Measurements from ENCODE around the gene GABRD. TPM values are rescaled to one million over a fixed set of nuclear protein-coding genes. Genes with fewer than 3 reads are reported as not detected.

Gene GABRD
- total RNA-seq, 2 donors from 2014 or later, result not detected

DNA sequence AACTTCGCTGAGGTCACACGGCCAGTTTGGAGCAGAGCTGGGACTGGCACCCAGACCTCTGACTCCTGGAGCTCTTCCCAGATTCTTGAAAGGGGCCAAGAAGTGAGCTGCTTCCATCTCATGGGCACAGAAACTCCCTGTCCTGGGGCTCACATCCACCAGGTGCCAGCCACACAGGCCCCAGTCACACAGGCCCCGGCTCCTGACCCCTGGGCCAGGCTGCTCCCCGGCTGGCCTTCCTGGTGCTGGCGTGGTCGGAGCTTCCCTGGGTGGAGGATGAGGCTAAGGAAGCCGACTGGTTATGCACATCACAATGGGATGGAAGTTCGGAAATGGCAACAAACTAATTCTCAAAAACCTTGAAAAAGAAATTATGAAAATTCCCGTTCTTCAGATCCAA lies 3.0 kb upstream of the GABRD start:
- Histone ChIP-seq H3K27ac (no peak overlapping the region), H3K4me1 (peaks cover 0 to 15% of the 10 kb centered on the region in 2 donors), H3K4me3 (no peak overlapping the region), H3K9me3 (no peaks in the 10 kb centered on the region), H3K36me3 (no peaks in the 10 kb centered on the region), H3K27me3 (peaks cover 3 to 20% of the 10 kb centered on the region in 2 donors)
- TF ChIP-seq CTCF (IDR thresholded peaks at IDR 0.05), result no peak
- no peak for DNase-seq (ENCODE audit: low spot score)

DNA sequence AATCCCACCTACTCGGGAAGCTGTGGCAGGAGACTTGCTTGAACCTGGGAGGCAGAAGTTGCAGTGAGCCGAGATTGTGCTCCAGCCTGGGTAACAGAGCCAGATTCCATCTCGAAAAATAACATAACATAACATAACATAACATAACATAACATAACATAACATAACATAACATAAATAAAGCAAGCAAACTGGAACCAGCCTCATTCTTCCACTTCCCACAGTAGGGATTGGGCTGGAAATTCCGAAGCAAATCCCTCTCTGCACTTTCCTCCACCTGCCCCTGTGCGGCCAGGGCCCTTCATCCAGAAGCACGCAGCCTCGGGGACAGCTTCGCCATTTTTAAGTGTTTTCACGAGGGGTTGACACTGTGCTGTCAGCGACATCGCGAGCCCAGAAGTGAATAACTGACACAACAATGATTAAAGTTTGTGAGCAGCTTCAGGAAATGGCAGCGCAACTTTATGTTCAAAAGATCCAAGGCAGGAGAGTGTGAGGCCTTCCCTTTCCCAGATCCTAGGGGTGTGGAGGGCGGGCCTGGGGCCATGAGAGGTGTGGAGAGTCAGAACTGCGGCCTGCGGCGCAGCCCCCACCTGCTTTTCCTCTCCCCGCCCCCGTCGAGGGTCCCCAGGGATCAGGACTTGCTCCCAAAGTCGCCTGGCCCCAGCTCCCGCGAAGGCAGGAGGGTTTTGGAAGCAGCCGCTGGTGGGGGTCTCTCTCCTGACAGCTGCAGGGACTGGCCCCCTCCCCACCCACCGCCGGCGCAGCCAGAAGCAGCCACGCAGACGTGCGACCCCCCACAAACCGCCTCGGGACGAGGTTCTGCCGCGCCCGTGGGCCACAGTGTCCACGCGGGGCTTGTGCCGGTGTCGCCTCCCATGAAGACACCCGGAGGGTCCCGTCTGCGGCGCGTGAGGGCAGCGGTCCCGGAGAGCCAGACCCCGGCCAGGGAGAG lies 651 bp upstream of the GABRD start:
- Histone ChIP-seq H3K27ac (no peak overlapping the region), H3K4me1 (peaks cover 0 to 15% of the 10 kb centered on the region in 2 donors), H3K27me3 (peaks cover 5 to 28% of the 10 kb centered on the region in 2 donors), H3K4me3 (no peak overlapping the region), H3K36me3 (no peaks in the 10 kb centered on the region), H3K9me3 (no peaks in the 10 kb centered on the region)
- no peak for DNase-seq (ENCODE audit: low spot score)
- no peak for TF ChIP-seq CTCF (IDR thresholded peaks at IDR 0.05)

GRCh38 chr1:2019571-2020309 lies 595 bp downstream of the GABRD start:
- Histone ChIP-seq H3K4me3 (peak overlapping the region in 1 of 2 donors; percentile 41), H3K4me1 (peaks cover 0 to 15% of the 10 kb centered on the region in 2 donors), H3K36me3 (no peaks in the 10 kb centered on the region), H3K27me3 (peaks cover 5 to 24% of the 10 kb centered on the region in 2 donors), H3K9me3 (no peaks in the 10 kb centered on the region), H3K27ac (no peak overlapping the region)
- DNase-seq (ENCODE audit: low spot score), result no peak
- TF ChIP-seq CTCF (IDR thresholded peaks at IDR 0.05), result no peak

DNA sequence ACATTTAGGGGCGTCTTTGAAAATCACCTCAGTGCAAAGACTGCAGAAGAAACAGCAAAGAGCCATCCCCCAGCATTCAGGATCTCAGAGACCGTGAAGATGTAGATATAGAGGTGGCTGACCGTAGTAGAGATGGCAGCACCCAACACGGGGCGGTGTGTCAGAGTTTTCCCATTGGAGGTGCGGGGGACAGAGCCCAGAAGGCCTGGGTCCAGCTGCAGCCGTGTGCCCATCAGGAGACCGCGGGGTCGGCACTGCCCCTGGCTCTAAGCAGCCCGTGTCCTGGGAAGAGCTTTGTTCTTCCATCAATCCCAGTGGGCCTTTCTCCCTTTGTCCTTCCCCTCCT lies 1.1 kb downstream of the GABRD start:
- no peak for TF ChIP-seq CTCF (IDR thresholded peaks at IDR 0.05)
- no peaks in the 10 kb centered on the region for H3K9me3 ChIP-seq
- DNase-seq (ENCODE audit: low spot score), result no peak
- H3K4me3 ChIP-seq, result no peak overlapping the region
- peaks cover 0 to 18% of the 10 kb centered on the region in 2 donors for H3K4me1 ChIP-seq
- no peak overlapping the region for H3K27ac ChIP-seq
- H3K36me3 ChIP-seq, result no peaks in the 10 kb centered on the region
- H3K27me3 ChIP-seq, result peaks cover 5 to 24% of the 10 kb centered on the region in 2 donors

GRCh38 chr1:2021550-2021949 lies 2.4 kb downstream of the GABRD start:
- Histone ChIP-seq H3K36me3 (no peaks in the 10 kb centered on the region), H3K27me3 (peaks cover 5 to 24% of the 10 kb centered on the region in 2 donors), H3K4me1 (peaks cover 0 to 22% of the 10 kb centered on the region in 2 donors), H3K9me3 (no peaks in the 10 kb centered on the region), H3K27ac (no peak overlapping the region), H3K4me3 (no peak overlapping the region)
- no peak for TF ChIP-seq CTCF (IDR thresholded peaks at IDR 0.05)
- no peak for DNase-seq (ENCODE audit: low spot score)
